Activated CD8-positive, alpha-beta T cell treated with anti-CD3 and anti-CD28 coated beads, Interleukin-2, amount 10 ng/mL, durations not matched to agents 7 days and 5 days (primary cell): ENCODE data around the gene GTF2IRD2. TPM values are rescaled to one million over a fixed set of nuclear protein-coding genes. Genes with fewer than 3 reads are reported as not detected.

Experiments
- total RNA-seq, 2 experiments: library from RNA; stranded (reverse); gene quantifications; one replicate each; pipeline ENCODE4 v1.2.3, GENCODE V29; 2021

Gene GTF2IRD2
- total RNA-seq, 2 experiments from 2014 or later, result 8.3 to 10.8 TPM

Other genes starting within 250 kb of the GTF2IRD2 start
- gene GTF2I, start 193.9 kb downstream of the GTF2IRD2 start, total RNA-seq, result 100 to 1,000 TPM; 173 to 177 TPM
- gene NCF1, start 77.6 kb downstream of the GTF2IRD2 start, total RNA-seq, result 1 to 10 TPM; 3.0 to 3.1 TPM
- 1 to 10 TPM; 3.3 to 4.4 TPM for gene CASTOR2, start 113.1 kb upstream of the GTF2IRD2 start, total RNA-seq
- 10 to 100 TPM; 40.8 to 42.9 TPM for gene RCC1L, start 222.2 kb upstream of the GTF2IRD2 start, total RNA-seq
- gene GTF2IRD2B, start 241.0 kb upstream of the GTF2IRD2 start, total RNA-seq, result 10 to 100 TPM; 24.6 to 25.6 TPM